Skin of body (tissue), 2 donors: ENCODE measurements around the gene LRRIQ4. TPM values are rescaled to one million over a fixed set of nuclear protein-coding genes. Genes with fewer than 3 reads are reported as not detected.
A peak's percentile ranks its signal among the peaks of the same experiment; 100 is the strongest.

Source experiments
- DNase-seq: peaks from one replicate; lab custom pipeline; 2025; lab: John Stamatoyannopoulos, UW
- total RNA-seq: library from RNA; depleted of rRNA; stranded (reverse); fragments of >200 nt; gene quantifications from one replicate; pipeline ENCODE4 v1.2.3, GENCODE V29; 2014

The LRRIQ4 gene
- total RNA-seq: not detected

DNA sequence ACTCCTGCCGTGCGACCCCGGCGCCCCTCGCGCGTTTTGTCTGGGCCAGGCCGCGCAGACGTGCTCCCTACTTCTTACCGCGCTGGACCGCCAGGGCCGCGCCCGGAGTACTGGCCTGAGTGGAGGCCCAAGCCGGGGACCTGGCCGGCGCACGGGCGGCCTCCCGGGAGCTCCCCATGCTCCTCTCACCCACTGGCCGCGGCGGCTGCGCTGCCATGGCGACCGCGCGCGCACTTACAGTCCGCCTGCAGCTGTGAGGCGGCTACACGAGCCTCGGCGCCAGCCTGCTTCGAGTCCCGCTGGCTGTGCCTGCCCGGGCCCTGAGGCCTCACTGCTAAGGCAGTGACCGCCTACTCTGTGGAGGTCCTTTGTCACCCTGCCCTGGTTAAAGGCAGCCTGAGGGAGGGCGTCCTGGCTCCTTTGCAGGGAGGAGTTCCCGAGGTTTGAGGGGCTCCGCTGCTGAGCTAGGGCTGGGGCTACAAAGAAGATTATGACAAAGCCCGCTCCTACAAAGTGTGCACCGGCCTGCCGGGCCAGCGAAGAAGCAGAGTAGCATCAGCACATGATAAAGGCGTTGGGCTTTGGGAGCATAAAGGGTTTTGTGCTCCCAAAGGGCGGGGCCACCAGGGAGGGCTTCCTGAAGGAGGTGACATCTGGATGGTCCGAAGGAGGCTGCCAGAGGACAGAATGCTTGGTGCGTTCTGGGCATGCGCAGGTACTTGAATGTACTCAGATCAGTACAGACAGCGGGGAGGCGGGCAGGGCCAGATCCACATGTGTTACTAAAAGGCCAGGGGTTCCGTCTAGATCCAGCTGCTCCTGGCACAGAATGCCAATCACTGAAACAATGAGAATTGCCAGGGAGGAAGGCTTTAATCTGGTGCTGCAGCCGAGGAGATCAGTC lies at the start of gene LRRIQ4, which contains the start of gene LRRC34:
LRRIQ4 (plus strand) TSS at position 539 of the 904 bp plus-strand sequence. CDS start 9,052 bp downstream, outside the sequence.
LRRC34 (minus strand) TSS at position 573 of the 904 bp plus-strand sequence; CDS start at position 217, 356 bp downstream.
- peak; percentile 60 for DNase-seq

DNA sequence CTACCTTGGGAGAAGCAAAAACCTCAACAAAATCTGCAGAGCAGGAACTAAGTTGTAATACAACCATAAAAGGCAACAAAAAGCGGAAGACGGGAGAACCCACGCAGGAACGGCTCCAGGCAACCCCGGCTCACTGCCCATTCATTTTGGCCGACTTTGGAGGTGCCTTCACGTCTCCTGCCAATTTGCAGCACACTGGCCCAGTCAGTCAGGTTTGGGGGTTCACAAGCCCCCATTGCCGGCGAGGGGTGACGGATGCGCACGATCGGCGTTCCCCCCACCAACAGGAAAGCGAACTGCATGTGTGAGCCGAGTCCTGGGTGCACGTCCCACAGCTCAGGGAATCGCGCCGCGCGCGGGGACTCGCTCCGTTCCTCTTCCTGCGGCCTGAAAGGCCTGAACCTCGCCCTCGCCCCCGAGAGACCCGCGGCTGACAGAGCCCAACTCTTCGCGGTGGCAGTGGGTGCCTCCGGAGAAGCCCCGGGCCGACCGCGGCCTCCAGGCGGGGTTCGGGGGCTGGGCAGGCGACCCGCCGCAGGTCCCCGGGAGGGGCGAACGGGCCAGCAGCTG lies 48.3 kb upstream of the LRRIQ4 start:
- peak; percentile 25 for DNase-seq

DNA sequence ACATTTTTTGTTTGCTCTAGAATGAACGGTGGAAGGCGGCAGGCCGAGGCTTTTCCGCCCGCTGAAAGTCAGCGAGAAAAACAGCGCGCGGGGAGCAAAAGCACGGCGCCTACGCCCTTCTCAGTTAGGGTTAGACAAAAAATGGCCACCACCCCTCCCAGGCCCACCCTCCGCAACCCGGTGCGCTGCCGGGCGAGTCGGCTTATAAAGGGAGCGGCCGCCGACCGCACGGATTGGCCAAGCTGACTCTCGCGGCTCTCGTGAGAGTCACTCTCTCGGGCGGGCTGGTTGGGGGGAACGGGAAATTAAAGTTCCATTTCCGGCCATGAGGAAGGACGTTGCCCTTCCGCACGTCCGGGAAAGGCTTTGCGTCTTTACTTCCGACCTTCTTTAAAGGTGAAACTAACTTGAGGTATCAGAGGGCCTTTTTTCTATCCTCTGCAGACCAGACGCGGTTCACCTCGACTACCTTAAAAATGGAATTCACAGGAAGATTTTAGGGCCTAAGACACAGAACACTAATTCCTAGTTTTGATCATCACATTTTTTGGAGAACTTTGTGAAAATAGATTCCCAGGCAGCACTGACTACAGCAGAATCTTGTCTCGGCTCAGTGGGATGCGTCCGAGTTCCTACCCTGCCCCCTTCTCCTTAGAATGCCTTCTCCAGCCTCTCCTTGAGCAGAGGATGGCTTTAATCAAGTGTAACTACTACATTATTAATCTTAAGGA lies 47.6 kb upstream of the LRRIQ4 start, which contains the start of gene TERC:
TERC (minus strand) TSS at position 179 of the 731 bp plus-strand sequence.
- peak; percentile 97 for DNase-seq

DNA sequence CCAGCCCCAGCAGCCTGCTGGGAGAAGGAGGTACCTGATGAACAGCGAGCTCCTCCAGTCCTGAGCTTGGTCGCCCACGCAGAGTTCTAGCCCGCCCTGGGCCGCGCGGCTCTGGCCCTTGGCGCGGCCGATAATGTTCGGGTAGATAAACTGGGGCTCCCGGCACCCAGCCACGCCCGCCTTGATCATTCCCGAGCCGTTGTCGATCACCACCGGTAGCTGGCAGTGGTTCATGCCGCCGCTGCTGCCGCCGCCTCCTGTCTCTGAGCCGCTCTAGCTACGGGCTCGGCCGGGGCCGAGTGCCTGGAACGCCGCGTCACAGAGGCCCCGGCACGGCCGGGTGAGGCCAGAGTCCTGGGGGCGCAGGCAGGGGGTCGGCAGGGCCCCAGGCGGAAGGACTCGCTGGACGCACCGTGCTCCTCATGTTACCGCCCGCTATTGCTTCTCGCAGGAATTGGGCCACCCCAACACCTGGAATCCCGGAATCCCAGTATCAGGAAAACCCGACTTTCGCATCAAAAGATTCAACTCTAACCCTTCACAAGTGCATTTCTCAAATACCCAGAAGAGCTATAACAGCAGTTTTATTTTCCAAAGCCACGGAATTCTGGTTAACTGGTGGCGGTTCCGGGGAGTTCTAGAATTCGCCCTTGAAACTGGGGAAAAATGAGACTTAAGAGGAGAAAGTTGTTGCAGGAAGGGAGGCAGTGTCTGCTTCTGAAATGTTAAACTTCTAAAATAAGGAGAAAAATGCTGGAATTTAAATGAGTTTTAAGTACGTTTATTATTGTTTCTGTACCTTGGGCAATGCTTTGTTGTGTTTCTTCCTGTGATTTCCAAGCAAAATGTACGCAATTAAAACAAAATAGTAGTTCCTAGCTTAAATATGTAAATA lies 43.1 kb upstream of the LRRIQ4 start, which contains the start of gene ACTRT3:
ACTRT3 (minus strand) TSS at position 275 of the 895 bp plus-strand sequence; CDS start at position 234, 41 bp downstream.
- peak; percentile 53 for DNase-seq

DNA sequence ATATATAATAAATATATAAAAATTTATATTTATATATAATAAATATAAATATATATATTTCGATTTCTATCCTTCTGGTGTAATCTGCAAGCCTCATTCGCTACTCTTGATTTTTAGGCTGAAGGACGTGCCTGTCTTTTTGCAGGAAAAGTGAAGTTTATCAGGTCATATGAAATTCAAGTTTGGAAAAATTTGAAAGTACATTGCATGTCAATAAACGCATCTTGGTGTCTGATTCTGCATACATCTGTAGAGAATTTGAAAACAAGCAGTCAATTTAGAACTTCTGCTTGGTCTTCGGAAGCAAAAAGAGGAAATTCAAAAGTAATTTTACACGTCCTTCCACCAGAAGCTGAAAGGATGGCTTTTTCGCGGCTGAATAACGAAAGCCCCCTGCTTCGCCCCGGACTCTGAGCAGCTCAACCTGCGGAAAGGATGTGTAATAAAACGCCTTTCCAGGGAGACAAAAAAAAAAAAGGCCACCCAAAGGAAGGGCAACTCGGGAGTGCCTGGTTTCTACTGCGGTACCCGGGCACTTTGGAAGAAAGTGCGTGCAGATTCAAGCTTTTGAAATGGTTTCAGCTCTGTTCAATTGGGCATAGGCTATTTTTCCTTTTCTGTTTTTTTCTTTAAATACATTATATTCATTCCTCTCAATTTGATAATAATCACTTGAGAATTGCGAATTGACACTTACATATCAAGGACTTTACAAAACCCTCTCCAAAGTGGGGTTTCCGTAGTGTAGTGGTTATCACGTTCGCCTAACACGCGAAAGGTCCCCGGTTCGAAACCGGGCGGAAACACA lies 41.0 kb upstream of the LRRIQ4 start:
- peak; percentile 90 for DNase-seq

DNA sequence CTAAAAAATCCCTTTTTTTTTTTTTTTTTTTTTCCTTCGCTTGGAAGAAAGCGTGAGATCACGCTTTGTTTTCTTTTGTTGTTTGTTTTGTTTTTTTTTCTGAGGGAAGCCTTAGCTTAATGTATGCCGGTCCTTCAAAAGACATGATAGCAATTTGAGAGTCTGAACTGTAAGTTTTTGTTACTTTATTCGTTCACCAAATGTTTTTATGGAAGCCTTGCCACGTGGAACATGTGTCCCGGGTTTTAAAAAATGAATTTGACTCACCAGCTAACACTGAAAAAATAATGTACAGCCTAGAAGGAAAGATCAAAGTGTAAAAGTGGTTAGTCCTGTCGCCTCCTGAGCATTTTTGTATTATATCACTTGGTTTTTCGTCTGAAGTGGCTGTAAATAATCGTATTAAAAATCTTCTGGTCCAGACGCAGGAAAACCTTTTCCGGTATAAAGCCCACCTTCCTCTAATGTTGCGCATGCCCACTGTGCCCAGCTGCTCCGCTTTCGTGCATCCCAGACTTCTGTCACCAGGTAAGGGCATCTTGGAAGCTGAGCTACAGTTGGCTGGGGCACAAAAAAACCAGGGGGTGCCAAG lies 40.3 kb upstream of the LRRIQ4 start:
- DNase-seq: peak; percentile 93

DNA sequence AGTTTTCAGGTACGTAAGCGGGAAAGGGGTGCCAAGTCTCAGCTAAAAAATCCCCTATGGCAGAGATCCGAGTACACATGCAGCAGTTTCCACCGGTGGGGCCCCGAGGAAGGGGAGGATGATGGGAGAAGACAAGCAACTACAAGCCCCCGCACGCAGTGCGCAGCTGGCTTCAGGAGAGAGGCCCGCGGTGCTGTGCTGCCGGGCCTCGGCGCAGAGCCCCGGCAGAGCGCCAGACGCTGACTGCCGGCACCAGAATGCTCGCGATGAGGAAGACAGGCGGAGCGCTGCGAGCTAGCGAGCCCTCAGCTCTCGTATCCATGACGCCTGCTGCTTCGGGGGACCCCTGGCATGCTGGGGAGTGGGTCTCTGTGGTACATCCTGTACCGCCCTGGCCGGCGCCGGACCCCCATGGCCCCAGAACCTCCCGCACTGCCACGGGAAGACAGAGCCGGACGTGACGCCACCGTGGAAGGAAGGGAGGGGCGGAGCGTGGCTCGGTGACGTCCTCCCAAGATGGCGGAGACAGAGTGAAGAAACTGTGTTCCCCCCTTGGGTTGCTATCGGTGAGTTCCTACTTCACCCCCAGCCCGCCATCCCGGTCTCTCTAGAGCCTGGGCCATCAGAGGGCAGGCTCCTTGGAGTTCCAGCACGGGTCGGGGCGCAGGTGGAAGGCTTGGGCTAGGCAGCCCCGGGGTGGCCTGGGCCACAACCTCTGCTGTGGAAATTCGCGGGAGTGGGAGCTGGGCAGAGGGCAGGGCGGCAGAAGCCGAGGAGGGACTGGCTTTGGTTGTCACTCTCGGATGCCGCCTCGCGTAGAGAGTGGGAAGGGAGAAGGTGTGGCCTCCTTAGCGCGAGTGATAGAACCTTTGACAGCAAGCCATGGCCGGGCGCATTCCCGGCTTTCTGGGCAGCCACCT lies 39.5 kb upstream of the LRRIQ4 start, which contains the start of gene MYNN:
MYNN (plus strand) TSS at position 500 of the 920 bp plus-strand sequence. CDS start 900 bp downstream, outside the sequence.
- DNase-seq: peak; percentile 93

DNA sequence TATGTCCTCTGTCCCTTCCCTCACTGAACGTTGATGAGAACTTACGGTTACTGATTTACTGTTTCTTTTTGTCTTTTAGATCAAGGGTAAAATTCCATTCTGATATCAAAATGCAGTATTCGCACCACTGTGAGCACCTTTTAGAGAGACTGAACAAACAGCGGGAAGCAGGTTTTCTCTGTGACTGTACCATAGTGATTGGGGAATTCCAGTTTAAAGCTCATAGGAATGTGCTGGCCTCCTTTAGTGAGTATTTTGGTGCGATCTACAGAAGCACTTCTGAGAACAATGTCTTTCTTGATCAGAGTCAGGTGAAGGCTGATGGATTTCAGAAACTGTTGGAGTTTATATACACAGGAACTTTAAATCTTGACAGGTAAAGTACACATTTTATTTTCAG lies 38.5 kb upstream of the LRRIQ4 start:
- no peak for DNase-seq

DNA sequence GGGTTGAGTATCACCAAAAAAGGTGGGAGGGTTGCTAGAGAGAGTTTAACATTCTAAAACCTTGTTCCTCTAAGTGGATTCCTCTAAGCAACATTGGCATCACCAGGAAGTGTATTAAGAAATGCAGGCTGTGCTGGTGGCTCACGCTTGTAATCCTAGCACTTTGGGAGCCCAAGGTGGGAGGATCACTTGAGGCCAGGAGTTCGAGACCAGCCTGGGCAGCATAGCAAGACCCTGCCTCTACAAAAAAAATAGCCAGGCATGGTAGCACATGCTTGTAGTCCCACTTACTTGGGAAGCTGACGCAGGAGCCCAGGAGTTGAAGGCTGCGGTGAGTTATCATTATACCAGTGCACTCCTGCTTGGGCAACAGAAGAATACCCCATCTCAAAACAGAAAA lies 34.8 kb upstream of the LRRIQ4 start:
- DNase-seq: no peak

DNA sequence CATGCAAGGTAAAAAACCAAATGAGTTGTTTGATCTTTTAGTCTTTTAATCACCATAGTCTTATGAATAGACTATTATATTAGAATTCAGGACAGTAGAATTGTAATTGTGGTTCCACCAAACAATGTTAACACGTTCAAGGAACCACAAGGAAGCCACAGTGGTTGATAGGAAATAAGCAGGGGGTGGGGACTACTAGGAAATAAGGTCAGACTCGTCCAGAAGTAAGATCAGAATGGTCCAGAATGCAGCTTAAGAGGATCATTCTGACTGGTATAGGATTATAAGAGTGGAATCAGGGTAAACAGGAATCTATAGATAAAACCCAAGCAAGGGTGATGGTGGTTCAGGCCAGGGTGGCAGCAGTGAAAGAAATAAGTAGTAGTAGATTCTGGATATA lies 31.9 kb upstream of the LRRIQ4 start:
- no peak for DNase-seq

DNA sequence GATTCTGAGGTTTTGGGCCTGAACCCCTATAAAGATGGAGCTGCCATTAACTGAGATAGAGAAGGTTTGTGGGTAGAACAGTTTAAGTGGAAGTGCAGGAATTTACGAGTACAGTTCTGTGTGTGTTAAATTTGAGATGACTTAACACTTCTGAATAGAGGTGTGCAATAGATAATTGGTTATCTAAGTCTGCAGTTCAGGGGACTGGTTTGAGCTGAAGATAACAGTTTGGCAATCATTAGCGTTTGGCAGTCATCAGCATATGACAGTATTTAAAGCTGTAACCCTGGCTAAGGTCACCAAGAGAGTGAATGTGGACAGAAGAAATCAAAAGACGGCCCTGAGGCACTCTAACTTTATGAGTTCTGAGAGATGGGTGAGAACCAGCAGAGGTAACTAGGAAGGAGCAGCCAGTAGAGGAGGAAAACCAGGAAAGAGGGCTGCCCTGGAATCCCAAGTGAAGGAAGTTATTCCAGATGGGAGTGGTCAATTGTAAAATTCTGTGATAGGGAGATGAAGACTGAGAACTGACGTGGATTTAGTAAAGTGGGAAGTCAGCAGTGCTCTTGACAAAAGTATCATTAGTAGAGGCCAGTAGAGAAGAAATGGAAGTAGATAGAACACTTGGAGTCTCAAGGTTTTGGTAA lies 31.3 kb upstream of the LRRIQ4 start:
- no peak for DNase-seq

DNA sequence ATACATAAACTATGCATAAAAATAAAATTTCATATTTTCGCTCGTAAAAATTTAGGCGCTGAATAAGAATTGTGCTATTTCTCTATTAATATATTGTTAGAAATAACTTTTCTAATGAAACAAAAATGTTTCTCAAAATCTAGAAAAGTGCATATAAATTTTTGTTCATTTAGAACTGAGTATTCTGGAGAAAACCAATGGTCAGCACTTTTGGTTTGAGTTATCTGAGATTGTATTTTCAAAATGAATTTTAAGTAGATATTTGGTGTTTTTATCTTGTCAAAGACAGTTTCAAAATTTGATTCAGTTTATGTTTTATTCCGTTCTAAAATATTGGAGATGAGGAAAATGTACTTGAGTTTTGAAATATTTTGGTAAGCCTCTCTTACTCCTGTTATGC lies 25.6 kb upstream of the LRRIQ4 start:
- no peak for DNase-seq

DNA sequence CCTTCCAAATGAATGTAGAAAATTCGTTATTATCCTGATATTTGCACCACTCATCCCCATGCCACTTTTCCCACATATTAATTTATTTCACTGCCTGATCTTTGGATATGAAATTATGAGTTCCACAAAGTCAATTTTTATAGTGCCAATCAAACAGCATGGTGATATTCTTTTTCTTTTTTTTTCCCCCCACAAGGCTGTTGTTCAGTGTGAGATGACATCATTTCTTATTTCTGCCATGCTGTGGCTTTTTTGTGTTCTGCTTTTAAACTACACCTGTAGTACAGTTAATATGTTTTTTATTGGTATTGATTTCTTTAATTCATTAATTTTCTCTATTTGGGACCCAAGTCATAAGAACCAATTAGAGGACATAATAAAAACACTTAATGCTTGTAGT lies 24.9 kb upstream of the LRRIQ4 start:
- no peak for DNase-seq

DNA sequence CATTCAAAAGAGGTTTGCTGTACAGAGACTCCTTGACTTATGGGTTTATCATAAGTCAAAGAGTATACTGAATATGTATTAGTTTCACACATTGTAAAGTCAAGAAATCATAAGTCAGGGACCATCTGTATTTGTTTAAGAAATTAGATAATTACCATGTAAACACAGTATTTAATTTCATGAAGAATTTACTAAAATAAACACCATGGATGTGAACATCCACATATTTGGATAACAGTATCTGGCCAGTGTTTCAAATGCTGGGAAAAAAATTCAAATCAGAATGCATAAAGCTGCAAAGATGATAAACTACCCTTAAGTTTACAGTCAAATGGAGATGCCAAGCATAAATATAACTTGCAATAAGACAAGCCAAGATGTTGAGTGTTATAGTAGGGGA lies 22.5 kb upstream of the LRRIQ4 start:
- DNase-seq: no peak

DNA sequence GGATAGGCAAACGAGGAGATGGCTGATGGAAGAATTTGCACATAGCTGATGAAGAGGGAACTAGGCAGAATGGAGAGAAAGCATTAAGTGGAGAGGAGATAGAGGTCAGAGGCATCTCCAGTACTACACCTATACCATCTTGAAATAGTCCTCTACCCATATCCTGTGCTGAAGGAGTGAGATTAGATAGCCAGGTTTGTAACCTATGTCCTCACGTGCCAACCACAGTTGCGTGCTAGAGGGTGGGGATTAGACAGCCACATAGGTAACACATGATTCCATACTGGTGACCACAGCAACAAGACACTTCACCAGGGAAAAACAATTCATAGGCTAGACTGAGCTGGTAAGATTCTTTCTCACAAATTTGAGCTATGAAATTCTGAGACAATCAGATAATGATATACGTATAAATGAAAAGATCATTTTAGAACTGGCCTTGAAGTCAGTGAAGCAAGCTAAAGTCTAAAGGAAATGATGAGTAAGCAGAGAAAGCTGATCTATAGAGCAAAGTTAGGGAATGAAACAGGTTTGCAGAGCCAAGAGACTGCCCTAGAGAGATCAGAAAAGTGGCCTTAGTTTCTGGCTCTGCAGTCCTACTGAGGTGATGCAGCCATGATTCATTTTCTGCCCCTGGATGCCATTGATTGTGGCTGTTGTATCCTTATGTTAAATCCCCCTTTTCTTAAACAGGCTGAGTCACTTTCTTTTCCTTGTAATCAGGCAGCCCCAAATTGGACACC lies 21.8 kb upstream of the LRRIQ4 start:
- DNase-seq: no peak

DNA sequence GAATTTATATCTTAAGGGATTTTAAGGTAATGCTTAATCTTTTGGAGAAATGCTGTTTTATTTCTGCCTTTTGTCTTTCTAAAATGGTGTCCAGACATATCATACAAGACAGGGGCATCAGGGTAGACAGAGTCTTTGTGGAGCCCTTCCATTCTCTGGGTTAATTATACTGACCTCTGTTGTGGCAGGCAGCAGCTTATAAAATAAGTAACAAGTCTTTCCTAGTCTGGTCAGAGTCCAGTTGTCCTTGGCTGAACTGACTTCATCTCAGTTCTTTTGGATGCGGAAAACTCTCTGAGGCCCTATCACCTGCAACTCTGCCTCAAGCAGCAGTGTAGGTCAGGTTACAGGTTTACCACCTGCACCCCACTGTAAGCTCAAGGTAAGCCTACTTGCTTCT lies 20.3 kb upstream of the LRRIQ4 start:
- DNase-seq: no peak

DNA sequence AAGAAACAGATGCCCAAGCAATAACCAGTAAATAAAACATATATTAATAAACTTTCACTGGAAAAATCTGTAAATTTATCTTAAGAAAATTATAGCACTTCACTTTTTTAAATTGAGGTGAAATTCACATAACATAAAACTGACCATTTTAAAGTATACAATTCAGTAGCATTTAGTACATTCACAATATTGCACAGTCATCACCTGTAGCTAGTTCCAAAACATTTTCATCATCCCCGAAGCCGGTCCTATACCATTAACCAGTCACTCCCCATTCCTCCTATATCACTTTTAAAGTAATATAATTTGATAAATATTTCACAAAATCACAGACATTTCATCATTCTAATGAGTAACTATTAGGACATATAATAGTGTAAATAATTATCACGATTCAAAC lies 8.0 kb upstream of the LRRIQ4 start:
- no peak for DNase-seq
